ENCODE data around the gene IVL. TPM values are rescaled to one million over a fixed set of nuclear protein-coding genes. Genes with fewer than 3 reads are reported as not detected.

IVL gene
- total RNA-seq, 3 donors from 2014 or later: not detected

- no peaks in the 10 kb centered on the region for H3K9me3 ChIP-seq
- H3K4me3 ChIP-seq: no peak overlapping the region
- H3K36me3 ChIP-seq (ENCODE audit: low read depth): no peaks in the 10 kb centered on the region
- TF ChIP-seq CTCF (IDR thresholded peaks at IDR 0.05): no peak
- no peak for DNase-seq
- ATAC-seq: no peak
- intact Hi-C loops (cut with DNase I, micrococcal nuclease): no loop called here
- H3K4me1 ChIP-seq (ENCODE audit: low read depth): no peaks in the 10 kb centered on the region
These were observed 51.6 kb downstream of the IVL start for GRCh38 chr1:152959801-152960451.

GRCh38 chr1:152960452-152961044 is 52.2 kb downstream of the IVL start:
- Histone ChIP-seq H3K36me3 (ENCODE audit: low read depth) (no peaks in the 10 kb centered on the region), H3K9me3 (no peaks in the 10 kb centered on the region), H3K4me3 (no peak overlapping the region), H3K4me1 (ENCODE audit: low read depth) (no peaks in the 10 kb centered on the region)
- no peak for TF ChIP-seq CTCF (IDR thresholded peaks at IDR 0.05)
- intact Hi-C loops (cut with DNase I, micrococcal nuclease): no loop called here
- ATAC-seq: no peak
- no peak for DNase-seq

Other genes starting within 250 kb of the IVL start
- gene LCE2D, start 245.2 kb upstream of the IVL start, total RNA-seq: not detected
- not detected for gene LCE2C, start 233.3 kb upstream of the IVL start, total RNA-seq
- gene LCE2B, start 222.4 kb upstream of the IVL start, total RNA-seq: not detected
- not detected for gene LCE2A, start 210.2 kb upstream of the IVL start, total RNA-seq
- gene LCE4A, start 200.4 kb upstream of the IVL start, total RNA-seq: not detected
- not detected for gene KPRP, start 150.5 kb upstream of the IVL start, total RNA-seq
- gene LCE1F, start 133.4 kb upstream of the IVL start, total RNA-seq: not detected
- not detected for gene LCE1E, start 122.3 kb upstream of the IVL start, total RNA-seq
- gene LCE1D, start 111.8 kb upstream of the IVL start, total RNA-seq: not detected
- not detected for gene LCE1C, start 101.9 kb upstream of the IVL start, total RNA-seq
- gene LCE1B, start 96.6 kb upstream of the IVL start, total RNA-seq: not detected
- not detected for gene LCE1A, start 81.1 kb upstream of the IVL start, total RNA-seq
- gene LCE6A, start 65.7 kb upstream of the IVL start, total RNA-seq: not detected
- gene LCE7A, start 48.5 kb upstream of the IVL start, total RNA-seq: not detected
- not detected for gene SMCP, start 30.2 kb upstream of the IVL start, total RNA-seq
- not detected for gene SPRR5, start 38.7 kb downstream of the IVL start, total RNA-seq
- not detected for gene SPRR4, start 62.1 kb downstream of the IVL start, total RNA-seq
- not detected for gene SPRR1A, start 75.5 kb downstream of the IVL start, total RNA-seq
- under 1 TPM in 1 of 3 donors, not detected in 2; 0.93 TPM for gene SPRR3, start 93.2 kb downstream of the IVL start, total RNA-seq
- not detected for gene SPRR1B, start 122.7 kb downstream of the IVL start, total RNA-seq
- gene SPRR2D, start 132.6 kb downstream of the IVL start, total RNA-seq: under 1 TPM in 1 of 3 donors, not detected in 2; 0.41 TPM
- not detected for gene SPRR2A, start 149.0 kb downstream of the IVL start, total RNA-seq
- gene SPRR2B, start 163.1 kb downstream of the IVL start, total RNA-seq: not detected
- gene SPRR2E, start 186.0 kb downstream of the IVL start, total RNA-seq: not detected
- gene SPRR2F, start 205.0 kb downstream of the IVL start, total RNA-seq: not detected
- gene SPRR2G, start 242.3 kb downstream of the IVL start, total RNA-seq: not detected